CD4-positive, alpha-beta T cell treated with Interleukin-17A for 1 hour (primary cell): ENCODE measurements around the gene LYZ.

ENCODE experiments used
- DNase-seq: peaks from one replicate; pipeline ENCODE4 v3.0.0-alpha.2; 2020

LYZ gene

DNA sequence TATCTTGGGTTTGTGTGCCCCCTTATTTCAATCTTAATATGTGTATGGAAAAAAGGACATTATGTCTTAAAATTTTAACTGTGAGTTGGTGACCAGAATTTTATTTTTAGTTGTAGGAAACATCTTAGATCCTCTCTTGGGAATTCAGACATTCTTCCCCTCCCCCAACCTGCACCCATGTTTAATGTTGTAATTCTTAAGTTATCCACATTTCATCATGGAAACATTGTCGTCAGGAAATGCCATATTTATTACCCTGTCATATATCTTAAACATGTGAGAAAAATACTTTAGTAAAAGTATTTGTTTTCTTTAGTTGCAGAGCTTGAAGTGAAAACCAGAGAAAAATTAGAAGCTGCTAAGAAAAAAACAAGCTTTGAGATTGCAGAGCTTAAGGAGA, 41.6 kb downstream of the LYZ start:
- no peak for DNase-seq

DNA sequence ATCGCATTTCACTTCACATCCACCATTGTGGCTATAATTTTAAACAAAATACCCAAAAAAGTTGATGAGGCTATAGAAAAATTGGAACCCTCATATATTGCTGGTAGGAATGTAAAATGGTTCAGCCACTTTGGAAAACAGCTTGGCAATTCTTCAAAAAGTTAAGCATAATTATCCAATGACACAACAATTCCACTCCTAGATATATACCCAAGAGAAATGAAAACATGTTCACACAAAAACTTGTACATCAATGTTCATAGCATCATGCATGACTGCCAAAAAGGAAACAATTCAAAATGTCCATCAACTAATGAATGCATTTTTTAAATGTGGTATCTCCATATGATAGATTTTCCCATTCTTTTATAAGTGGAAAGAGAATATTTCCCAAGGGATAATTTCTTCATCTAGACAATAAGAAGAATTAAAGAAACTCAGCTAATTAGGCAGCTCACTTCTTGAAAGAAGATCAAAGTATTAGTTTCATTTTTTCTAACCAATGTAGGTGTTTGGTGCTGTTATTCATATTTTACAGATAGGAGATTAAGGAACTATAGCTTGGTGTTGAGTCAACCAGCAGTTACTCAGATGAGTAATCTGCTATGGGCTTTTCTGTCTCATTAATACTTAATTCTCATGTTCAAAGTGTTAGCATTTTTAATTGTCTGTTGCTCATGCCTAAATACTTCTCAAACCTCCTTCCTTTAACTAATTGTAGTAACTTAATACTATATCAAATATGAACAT, 44.2 kb downstream of the LYZ start:
- no peak for DNase-seq

DNA sequence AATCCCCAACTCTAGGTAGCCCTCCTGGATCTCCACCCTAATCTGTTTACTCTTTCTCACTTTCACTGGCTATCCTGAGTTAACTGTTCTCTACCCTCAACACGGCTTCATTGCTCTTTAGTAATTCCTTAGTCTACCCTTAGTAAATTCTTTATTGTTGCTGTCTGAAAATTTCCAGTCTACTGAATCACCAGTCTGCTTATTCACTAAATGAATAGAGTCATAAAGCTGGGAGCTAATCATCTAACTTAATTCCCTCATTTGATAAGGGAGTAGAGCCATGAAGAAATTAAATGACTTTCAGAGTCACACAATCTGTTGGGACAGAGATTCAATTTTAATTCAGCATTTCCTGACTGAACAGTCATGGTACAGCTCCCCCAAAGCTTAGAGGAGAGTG, 47.9 kb downstream of the LYZ start:
- DNase-seq = no peak

DNA sequence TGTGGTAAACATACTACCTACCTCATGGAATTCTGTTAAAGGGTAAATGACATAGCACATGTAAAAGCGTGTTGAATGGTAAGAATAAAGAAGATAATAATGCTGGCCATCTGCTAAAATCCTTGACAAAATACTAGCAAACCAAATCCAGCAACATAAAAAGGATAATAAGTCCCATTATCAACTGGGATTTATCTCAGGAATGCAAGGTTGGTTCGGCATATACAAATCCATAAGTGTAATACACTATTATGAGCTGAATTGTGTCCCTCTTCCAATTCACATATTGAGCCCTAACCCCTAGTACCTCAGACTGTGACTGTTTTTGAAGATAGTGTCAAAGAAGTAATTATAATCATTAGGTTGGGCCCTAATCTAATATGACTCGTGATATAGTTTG, 48.8 kb downstream of the LYZ start:
- no peak for DNase-seq

DNA sequence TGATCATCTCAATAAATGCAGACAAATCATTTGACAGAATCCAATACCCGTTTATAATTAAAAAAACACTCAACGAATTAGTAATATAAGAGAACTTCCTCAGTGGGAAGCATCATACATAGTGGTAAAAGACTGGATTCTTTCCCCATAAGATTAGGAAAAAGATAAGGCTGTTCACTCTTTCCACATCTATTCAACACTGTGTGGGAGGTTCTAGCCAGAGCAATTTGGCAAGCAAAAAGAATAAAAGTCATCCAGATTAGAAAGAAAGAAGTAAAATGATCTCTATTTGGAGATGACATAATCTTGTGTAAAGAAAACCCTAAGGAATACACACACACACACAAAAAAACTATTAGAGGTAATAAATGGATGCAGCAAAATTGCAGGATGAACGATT, 49.8 kb downstream of the LYZ start:
- no peak for DNase-seq

DNA sequence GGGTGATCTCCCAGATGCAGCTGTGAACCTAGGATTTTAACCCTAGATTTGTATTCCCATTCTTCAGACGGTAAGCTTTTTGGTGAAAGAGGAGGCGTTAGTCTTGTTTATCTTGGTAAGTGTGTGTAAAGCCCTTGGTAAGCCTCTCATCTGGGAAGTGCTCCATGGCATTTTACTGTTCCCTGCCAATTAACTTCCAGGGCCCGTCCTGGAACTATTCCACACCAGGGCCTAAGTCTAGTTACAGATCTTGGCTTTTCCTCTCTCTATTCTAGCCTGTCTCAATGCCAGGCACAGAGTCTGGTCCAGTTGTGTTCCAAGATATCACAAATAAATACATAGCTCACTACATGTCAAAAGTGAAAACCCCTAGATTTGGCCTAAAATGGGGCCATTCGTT, 53.8 kb downstream of the LYZ start:
- DNase-seq = no peak
